ENCODE measurements around the gene NEK7. TPM values are rescaled to one million over a fixed set of nuclear protein-coding genes. Genes with fewer than 3 reads are reported as not detected.

The NEK7 gene
- total RNA-seq, 3 donors from 2014 or later = 82.3 to 187 (median 105) TPM

- Histone ChIP-seq H3K27ac (no peak overlapping the region), H3K27me3 (no peaks in the 10 kb centered on the region), H3K4me3 (no peak overlapping the region), H3K36me3 (no peaks in the 10 kb centered on the region), H3K9me3 (no peaks in the 10 kb centered on the region), H3K4me1 (no peaks in the 10 kb centered on the region)
- intact Hi-C loops (cut with DNase I; ENCODE audit: low total_unique reads) = no loop called here
- no peak for TF ChIP-seq POLR2A (IDR thresholded peaks at IDR 0.05)
- no peak for DNase-seq (ENCODE audit: low spot score in 2 of 2)
These were observed 131.1 kb downstream of the NEK7 start for GRCh38 chr1:198287916-198288315.

DNA sequence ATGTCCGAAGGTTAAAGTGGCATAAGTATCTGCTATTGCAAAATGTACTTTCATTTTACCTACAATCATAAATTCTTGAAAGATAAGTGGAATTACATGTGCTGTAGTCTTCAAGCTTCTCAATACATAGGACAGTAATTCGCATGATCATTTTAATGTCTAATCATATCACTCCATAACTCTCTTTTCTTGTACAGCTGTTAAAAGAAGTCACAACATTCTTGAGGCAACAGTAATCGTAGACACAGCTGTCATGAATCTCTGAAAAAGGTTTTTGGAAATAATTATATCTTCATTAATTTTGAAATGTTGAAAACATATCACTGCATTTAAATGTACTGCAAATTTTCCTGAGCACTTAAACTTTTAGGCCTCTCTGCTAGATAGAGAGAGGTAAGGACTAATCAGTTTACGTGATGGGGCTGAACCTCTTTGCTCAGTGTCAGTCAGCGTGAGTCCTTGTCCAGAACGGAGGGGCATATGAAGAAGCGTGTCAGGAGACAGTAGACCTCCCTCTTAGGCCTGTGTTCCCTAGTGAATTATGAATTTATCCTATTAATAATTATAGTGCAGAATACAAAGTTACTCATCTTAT is 133.4 kb downstream of the NEK7 start:
- H3K27ac ChIP-seq = no peak overlapping the region
- intact Hi-C loops (cut with DNase I; ENCODE audit: low total_unique reads) = no loop called here

GRCh38 chr1:198291036-198291435 is 134.2 kb downstream of the NEK7 start:
- TF ChIP-seq CTCF (IDR thresholded peaks at IDR 0.05) = no peak
- no peak for TF ChIP-seq POLR2AphosphoS5 (IDR thresholded peaks at IDR 0.05)
- TF ChIP-seq POLR2A (IDR thresholded peaks at IDR 0.05) = no peak
- H3K27me3 ChIP-seq = no peaks in the 10 kb centered on the region
- no peaks in the 10 kb centered on the region for H3K4me1 ChIP-seq
- no peak overlapping the region for H3K27ac ChIP-seq
- intact Hi-C loops (cut with DNase I; ENCODE audit: low total_unique reads) = no loop called here
- no peak for DNase-seq (ENCODE audit: low spot score in 2 of 2)
- H3K4me3 ChIP-seq = no peak overlapping the region
- H3K36me3 ChIP-seq = no peaks in the 10 kb centered on the region
- no peaks in the 10 kb centered on the region for H3K9me3 ChIP-seq

More for the DNA sequence above, 133.4 kb downstream of the NEK7 start:
- TF ChIP-seq CTCF (IDR thresholded peaks at IDR 0.05) = no peak
- TF ChIP-seq POLR2AphosphoS5 (IDR thresholded peaks at IDR 0.05) = no peak
- H3K4me3 ChIP-seq = no peak overlapping the region
- H3K9me3 ChIP-seq = no peaks in the 10 kb centered on the region
- DNase-seq (ENCODE audit: low spot score in 2 of 2) = no peak
- no peaks in the 10 kb centered on the region for H3K36me3 ChIP-seq
- H3K4me1 ChIP-seq = no peaks in the 10 kb centered on the region
- no peaks in the 10 kb centered on the region for H3K27me3 ChIP-seq

DNA sequence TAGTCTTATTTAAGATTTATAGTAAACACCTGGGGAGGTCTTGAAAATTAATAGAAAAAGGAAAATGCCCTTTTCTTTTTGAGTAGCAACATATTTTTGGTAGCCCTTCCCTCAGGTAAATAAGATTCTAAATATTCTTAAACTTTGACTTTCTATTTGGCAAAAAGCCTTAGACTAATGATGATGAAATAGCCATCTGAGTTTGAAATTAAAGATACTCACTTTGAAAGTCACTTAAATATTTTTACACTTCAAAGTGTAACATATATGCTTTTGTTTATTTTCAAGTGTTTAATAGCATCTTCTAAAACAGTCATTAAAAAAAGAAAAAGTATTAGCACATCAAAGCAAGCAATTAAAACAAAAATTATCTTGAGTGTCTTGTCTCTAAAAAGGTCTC is 135.1 kb downstream of the NEK7 start:
- H3K27me3 ChIP-seq = no peaks in the 10 kb centered on the region
- intact Hi-C loops (cut with DNase I; ENCODE audit: low total_unique reads) = no loop called here
- no peaks in the 10 kb centered on the region for H3K36me3 ChIP-seq
- no peak for TF ChIP-seq CTCF (IDR thresholded peaks at IDR 0.05)
- TF ChIP-seq POLR2A (IDR thresholded peaks at IDR 0.05) = no peak
- TF ChIP-seq POLR2AphosphoS5 (IDR thresholded peaks at IDR 0.05) = no peak
- no peak overlapping the region for H3K27ac ChIP-seq
- no peak overlapping the region for H3K4me3 ChIP-seq
- no peak for DNase-seq (ENCODE audit: low spot score in 2 of 2)
- H3K9me3 ChIP-seq = no peaks in the 10 kb centered on the region
- H3K4me1 ChIP-seq = no peaks in the 10 kb centered on the region

GRCh38 chr1:198295225-198295624 is 138.4 kb downstream of the NEK7 start:
- Histone ChIP-seq H3K9me3 (no peaks in the 10 kb centered on the region), H3K27me3 (no peaks in the 10 kb centered on the region), H3K36me3 (no peaks in the 10 kb centered on the region), H3K4me1 (no peaks in the 10 kb centered on the region), H3K27ac (no peak overlapping the region), H3K4me3 (no peak overlapping the region)
- TF ChIP-seq POLR2A (IDR thresholded peaks at IDR 0.05) (no peak), CTCF (IDR thresholded peaks at IDR 0.05) (no peak), POLR2AphosphoS5 (IDR thresholded peaks at IDR 0.05) (no peak)
- intact Hi-C loops (cut with DNase I; ENCODE audit: low total_unique reads) = no loop called here
- no peak for DNase-seq (ENCODE audit: low spot score in 2 of 2)

GRCh38 chr1:198295971-198296370 is 139.2 kb downstream of the NEK7 start:
- no peaks in the 10 kb centered on the region for H3K36me3 ChIP-seq
- no peaks in the 10 kb centered on the region for H3K9me3 ChIP-seq
- no peak overlapping the region for H3K4me3 ChIP-seq
- no peak for TF ChIP-seq POLR2AphosphoS5 (IDR thresholded peaks at IDR 0.05)
- TF ChIP-seq CTCF (IDR thresholded peaks at IDR 0.05) = no peak
- TF ChIP-seq POLR2A (IDR thresholded peaks at IDR 0.05) = no peak
- no peaks in the 10 kb centered on the region for H3K27me3 ChIP-seq
- H3K27ac ChIP-seq = no peak overlapping the region
- DNase-seq (ENCODE audit: low spot score in 2 of 2) = no peak
- intact Hi-C loops (cut with DNase I; ENCODE audit: low total_unique reads) = no loop called here
- no peaks in the 10 kb centered on the region for H3K4me1 ChIP-seq
